GM21723 (cell line): Measurements from ENCODE around the gene INO80E.

Experiments used
- ATAC-seq: cut with Tn5 transposase; IDR thresholded peaks from one replicate; pipeline ENCODE4 v1.9.1; 2021; ENCODE audit warnings: mild to moderate bottlenecking, moderate library complexity; ENCODE audit not compliant: unreplicated experiment

Gene INO80E

DNA sequence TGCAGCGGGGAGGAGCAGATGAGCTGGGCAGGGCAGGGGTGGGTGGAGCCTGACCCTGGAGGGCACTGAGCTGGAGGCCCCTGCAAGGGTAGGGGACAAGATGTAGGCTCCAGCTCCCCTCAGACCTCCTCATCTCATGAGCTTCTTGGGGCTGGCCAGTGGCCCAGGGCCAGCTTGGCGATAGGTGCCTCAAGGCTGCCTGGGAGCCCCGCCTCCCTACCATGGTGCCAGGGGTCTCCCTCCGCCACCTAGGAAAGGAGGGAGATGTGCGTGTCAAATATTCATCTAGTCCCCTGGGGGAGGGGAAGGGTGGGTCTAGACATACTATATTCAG, 4.5 kb upstream of the INO80E start:
- no peak for ATAC-seq

DNA sequence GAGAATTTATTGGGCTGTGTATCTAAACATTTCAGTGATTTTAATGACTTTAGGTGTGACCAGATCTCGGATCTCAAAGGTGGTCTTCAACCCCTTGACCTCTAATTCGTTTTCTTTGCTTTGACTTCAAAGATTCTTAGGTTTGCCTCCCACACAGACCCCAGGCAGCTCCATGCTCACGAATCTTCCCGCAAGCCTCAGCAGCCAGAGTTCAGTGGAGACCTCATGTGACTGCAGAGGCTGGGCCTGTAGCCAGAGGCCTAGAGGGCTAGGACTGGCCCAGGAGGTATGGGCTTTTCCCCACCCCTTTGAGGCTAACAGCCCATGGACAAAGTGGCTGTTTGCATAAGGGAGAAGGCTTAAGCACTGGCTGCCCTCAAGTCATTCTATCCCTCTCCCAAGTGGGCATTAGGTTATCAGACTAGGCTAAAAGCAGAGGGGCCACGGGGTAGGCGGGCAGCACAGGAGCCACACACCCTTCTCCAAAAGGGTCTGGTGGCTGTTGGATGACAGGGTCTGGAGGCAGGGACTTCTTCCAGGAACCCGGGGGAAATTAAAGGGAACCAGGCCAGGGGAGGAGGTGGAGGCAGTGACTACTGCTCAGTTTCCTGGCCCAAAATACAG, 3.6 kb upstream of the INO80E start:
- no peak for ATAC-seq

- ATAC-seq: no peak
Measured at GRCh38 chr16:29993191-29993902, 2.7 kb upstream of the INO80E start.

GRCh38 chr16:29993903-29994599, 2.0 kb upstream of the INO80E start:
- ATAC-seq: no peak

GRCh38 chr16:29994600-29995323, 1.3 kb upstream of the INO80E start:
- peak; percentile 39 for ATAC-seq

GRCh38 chr16:29995324-29995910, 624 bp upstream of the INO80E start, which contains the start of gene HIRIP3:
Gene HIRIP3, minus strand, starts transcription at chr16:29995617. Its CDS starts 12 bp downstream, at chr16:29995605.
- peak; percentile 53 for ATAC-seq

GRCh38 chr16:29996766-29997250, 767 bp downstream of the INO80E start:
- peak; percentile 5 for ATAC-seq

DNA sequence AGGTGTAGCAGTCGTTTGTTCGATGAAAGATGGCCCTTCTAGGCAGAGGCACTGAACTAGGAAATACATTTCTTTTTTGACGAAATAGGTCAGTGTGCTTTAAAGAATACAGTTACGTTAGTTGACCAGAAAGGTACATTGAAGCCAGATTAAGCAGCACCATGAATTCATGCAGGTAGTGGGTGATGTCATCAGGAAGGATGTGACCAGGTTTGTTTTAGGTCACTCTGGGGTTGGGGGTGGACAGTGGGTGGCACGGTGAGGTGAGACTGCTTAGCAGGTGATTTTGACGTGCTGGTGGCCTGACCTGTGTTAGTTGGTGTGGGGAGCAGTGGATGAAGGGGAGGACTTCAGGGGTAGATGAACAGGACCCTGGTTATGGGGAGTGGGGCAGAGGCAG, 3.6 kb downstream of the INO80E start:
- no peak for ATAC-seq

GRCh38 chr16:30000735-30001631, 4.9 kb downstream of the INO80E start:
- ATAC-seq: no peak

GRCh38 chr16:30002614-30003346, 6.7 kb downstream of the INO80E start:
- no peak for ATAC-seq

DNA sequence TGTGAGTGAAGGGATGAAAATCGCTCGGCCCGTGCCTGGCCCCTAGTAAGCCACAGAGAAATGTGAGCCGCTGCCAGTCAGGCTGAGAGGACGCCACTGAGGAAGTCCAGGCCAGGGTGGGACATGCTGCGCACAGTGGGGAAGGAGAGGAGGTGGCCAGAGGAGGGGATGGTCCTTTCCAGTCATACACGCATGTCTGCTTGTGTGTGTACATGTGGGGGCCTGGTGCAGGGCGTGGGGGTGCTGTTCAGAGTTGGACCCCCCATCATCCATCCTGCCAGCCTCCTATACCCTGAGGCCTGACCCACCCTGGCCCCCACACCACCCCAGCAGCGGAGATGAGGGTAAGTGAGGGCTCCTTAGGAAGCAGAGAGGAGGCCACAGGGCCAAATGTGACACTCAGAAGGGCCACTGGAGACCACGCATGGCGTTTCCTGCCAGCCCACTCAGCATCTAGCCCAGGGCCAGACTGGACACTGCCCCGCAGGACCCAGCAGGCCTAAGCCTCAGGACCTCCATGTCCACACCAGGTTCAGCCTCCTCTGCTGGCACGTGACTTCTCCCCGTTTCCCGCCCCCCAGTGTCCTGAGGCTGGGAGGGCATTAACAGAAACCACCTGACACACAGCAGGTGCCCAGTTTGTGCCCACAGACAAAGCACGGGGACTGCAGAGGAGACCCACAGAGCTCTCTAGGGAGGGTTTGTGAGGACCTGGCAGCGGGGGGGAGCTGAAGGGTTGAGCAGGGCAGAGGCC, 7.8 kb downstream of the INO80E start:
- no peak for ATAC-seq

GRCh38 chr16:30004424-30004776, 8.4 kb downstream of the INO80E start:
- ATAC-seq: no peak

DNA sequence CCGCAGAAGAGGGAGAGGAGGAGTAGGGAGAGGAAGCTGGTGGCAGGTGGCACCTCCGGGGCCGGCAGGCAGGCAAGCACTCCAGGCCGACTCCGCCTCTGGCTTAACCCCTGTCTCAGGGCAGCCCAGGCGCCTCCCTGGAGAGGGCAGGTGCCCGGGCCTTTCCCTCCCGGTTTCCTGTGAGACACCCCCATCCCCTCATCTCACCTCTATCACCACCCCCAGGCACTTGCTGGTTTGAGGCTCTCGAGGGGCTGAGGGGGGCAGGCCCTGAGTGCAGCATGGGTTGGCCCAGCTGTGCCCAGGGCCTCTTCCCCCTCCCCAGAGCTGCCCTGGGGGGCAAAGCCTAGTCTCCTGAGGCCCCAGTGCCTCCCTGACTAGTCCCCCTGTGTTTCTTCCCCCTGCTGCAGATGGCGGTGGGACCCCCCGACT, 8.8 kb downstream of the INO80E start:
- ATAC-seq: no peak

DNA sequence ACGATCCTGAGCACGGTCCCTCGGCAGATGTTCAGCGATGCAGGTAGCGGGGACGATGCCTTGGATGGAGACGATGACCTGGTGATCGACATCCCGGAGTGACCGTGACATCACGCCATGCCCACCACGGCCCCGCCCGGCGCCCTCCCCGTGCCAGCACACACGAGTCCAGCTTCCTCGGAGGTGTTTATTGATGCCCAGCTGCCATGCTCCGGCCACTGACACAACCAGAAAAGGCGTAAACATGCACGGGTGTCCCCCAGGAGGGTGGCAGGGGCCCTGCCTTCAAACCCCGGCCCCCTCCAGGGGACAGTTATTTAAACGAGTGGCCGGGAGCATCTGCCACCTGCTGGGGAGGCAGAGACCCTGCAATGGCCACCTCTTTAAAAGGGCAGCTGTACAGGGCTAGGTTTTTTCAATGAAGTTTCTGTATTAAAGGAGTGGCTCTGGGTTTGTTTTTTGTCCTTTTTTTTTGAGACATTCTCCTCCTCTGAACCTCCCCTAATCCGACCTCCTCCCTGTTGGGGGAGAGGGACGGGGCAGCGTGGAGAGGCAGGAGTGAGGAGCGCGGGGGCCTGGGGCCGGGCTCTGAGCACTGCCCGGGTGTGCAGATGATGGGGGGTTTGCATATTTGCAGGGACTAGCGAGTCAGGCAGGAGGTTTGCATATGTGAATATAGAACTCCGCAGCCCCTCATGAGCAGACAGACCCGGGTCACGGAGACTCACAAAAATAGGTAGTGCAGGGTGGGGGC, 9.5 kb downstream of the INO80E start:
- ATAC-seq: no peak

GRCh38 chr16:30006095-30006473, 10.0 kb downstream of the INO80E start:
- no peak for ATAC-seq

DNA sequence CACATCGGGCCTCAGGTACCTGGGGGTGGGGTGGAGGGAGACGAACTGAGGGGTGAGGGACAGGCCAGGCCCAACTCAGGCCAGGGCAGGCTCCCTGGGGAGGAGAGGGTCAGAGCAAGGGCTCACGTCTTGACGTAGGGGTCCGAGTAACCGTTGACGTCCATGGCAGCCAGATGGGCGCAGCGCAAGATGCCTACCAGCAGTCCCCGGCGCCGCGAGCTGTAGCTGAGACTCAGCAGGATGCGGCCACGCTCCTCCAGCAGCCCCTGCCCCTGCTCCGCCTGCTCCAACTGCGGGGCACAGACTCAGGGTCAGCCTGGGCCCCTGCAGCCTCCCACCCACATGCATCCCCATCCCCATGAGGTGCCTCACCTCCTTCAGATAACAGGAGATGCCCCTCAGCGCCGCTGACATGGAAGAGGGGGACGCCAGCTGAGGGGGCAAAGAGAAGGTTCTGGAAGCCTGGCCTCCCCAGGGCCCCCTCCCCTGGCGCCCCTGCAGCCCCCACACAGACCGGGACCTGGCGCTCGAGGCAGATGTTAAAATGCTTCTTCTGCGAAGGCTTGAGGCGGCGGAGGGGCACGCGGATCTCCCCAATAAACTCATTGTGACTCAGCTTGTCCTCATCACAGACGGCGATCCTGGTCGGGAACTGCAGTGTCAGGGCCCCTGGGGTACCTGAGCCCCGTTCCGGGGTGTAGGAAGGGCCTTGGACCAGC, 10.8 kb downstream of the INO80E start:
- no peak for ATAC-seq

GRCh38 chr16:30007378-30007895, 11.4 kb downstream of the INO80E start:
- no peak for ATAC-seq
